Measurements from ENCODE around the gene MAPK11. TPM values are rescaled to one million over a fixed set of nuclear protein-coding genes. Genes with fewer than 3 reads are reported as not detected.

Gene MAPK11
- total RNA-seq, 2 donors from 2014 or later, result 11.4 to 14.1 TPM

DNA sequence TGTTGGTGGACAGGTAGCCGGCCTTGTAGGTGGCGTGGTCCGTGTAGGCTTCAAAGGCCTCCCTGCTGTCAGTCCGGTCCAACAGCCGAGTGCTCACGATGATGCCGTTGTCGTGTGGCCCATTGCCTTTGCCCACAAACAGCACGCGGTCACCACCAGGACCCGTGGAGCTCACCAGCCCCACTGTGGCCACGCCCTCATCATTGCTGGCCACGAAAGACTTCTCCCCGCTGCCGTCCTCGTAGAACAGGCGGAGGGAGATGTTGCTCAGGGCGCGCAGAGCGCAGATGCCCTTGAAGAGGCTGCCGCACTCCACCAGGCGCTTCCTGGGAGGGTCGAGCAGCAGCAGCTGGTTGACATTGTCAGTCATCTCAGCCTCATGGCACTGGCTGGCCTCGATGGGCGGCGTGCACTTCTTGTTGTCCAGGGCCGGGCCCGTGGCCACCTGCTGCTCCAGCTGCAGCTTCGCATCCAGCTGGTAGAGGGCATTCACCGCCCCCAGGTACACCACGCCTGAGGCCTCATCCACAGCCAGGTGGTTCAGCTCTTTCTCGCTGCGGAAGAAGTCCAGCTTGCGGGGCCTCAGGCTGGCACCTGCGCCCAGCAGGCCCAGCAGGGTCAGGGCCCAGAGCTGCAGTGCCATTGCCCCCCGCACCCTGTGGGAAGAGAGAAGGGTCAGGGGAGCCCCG is 19.9 kb upstream of the MAPK11 start:
- 83% methylated on average over 35 of the region's 37 CpGs for WGBS
- H3K4me1 ChIP-seq (replicated peaks), result peaks cover 22% of the 10 kb centered on the region
- no peak overlapping the region for H3K4me3 ChIP-seq
- peaks cover 18 to 47% of the 10 kb centered on the region in 2 donors for H3K36me3 ChIP-seq
- no peak for DNase-seq (ENCODE audit: low spot score)
- no peak overlapping the region for H3K27ac ChIP-seq
- TF ChIP-seq POLR2A (IDR thresholded peaks at IDR 0.05) (no peak), CTCF (IDR thresholded peaks at IDR 0.05) (no peak), POLR2AphosphoS5 (IDR thresholded peaks at IDR 0.05) (no peak)
- intact Hi-C loops (cut with DNase I), result no loop called here
- H3K9me3 ChIP-seq, result no peaks in the 10 kb centered on the region
- no peaks in the 10 kb centered on the region for H3K27me3 ChIP-seq (replicated peaks; ENCODE audit: insufficient read depth)

DNA sequence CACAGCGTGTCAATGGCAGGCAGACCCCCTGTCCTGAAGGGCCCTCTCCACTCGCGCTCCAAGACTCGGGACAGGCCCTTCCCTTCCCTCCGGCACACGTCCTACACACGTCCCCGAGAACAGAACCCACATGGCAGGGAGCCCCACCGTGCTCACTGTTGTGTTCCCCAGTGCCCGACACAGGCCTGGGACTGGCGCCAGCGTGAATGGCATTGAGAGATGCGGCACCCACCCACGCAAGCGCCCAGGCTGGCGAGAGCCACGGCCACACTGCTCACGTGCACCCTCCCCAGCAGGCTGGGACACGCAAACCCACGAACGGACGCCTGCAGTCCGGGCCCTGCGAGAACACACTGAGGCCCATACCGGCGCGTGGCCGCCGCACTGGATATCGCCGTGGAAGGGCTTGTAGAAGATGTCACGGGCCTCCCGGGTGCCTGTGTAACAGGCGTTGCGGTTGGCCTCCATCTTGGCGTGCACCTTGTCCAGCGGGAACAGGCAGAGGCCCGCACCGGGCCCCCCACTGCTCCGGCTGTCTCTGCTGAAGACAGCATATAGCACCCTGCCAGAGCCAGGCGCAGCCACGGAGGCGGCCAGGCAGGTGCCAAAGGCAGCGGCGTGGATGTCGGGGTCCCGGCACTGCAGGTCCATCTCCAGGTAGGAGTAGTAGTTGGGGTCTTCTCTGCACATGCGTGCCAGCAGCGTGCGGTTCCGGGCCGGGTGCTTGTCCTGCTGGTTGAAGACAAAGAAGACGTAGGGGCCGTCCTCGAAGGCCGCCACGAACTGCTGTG is 19.2 kb upstream of the MAPK11 start:
- H3K9me3 ChIP-seq, result no peaks in the 10 kb centered on the region
- intact Hi-C loops (cut with DNase I), result no loop called here
- no peak for DNase-seq (ENCODE audit: low spot score)
- no peak overlapping the region for H3K27ac ChIP-seq
- 88% methylated on average over 51 of the region's 57 CpGs for WGBS
- H3K4me1 ChIP-seq (replicated peaks), result peaks cover 18% of the 10 kb centered on the region
- no peaks in the 10 kb centered on the region for H3K27me3 ChIP-seq (replicated peaks; ENCODE audit: insufficient read depth)
- no peak overlapping the region for H3K4me3 ChIP-seq
- TF ChIP-seq POLR2A (IDR thresholded peaks at IDR 0.05), result no peak
- no peak for TF ChIP-seq CTCF (IDR thresholded peaks at IDR 0.05)
- TF ChIP-seq POLR2AphosphoS5 (IDR thresholded peaks at IDR 0.05), result no peak
- peaks cover 18 to 48% of the 10 kb centered on the region in 2 donors for H3K36me3 ChIP-seq

DNA sequence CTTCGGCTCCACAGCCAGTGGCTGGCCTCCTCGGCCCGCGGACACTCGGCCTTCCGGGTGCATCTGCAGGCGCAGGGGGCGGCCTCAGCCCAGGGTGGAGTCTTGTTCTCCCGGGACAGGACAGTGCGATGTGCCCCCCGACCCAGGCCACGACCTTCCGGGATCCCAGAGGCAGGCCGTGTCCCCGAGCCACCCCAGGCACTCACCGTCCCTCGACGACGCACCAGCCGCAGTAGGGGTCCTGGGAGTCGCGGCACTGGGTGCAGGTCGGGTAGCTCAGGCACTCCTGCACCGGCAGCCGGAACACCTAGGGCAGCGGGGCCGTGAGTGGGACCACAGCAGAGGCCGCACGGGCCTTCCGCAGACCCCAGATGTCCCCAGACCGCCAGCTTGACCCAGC is 17.6 kb upstream of the MAPK11 start:
- Histone ChIP-seq H3K4me3 (no peak overlapping the region), H3K27ac (no peak overlapping the region), H3K27me3 (replicated peaks; ENCODE audit: insufficient read depth) (no peaks in the 10 kb centered on the region), H3K9me3 (no peaks in the 10 kb centered on the region), H3K4me1 (replicated peaks) (peaks cover 6% of the 10 kb centered on the region), H3K36me3 (peaks cover 18 to 57% of the 10 kb centered on the region in 2 donors)
- intact Hi-C loops (cut with DNase I), result no loop called here
- DNase-seq (ENCODE audit: low spot score), result no peak
- TF ChIP-seq POLR2AphosphoS5 (IDR thresholded peaks at IDR 0.05) (no peak), POLR2A (IDR thresholded peaks at IDR 0.05) (no peak), CTCF (IDR thresholded peaks at IDR 0.05) (no peak)
- 93% methylated on average over 27 of the region's 31 CpGs for WGBS

DNA sequence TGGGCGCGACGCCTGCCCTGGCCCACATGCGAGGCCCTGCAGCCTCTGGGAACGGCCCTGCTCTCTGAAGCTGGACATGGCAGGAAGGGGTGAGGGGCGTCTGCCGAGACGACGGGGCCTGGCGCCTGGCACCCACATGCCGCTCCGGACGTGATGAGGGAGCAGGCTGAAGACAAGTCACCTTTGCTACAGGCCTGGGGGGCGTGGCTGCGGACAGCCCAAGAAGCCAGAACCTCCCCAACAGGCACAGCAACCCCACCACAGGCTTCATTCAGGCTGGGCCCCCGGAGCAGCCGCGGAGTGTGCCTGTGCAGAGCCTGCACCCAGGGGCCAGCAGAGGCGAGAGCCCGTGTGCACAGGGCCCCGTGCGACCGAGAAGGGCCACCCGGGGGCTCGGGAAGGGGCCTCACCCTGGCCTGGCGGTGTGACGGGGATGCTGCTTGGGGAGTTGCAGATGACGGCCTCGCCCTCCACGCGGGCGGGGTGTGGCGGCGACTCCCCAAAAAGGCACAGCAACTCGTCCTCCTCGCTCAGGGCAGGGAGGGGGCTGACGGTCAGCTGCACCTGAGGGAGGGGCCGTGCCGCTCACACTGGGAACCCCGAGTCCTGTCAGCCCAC is 16.6 kb upstream of the MAPK11 start:
- no peak for DNase-seq (ENCODE audit: low spot score)
- 84% methylated on average over 16 of the region's 40 CpGs for WGBS
- no peaks in the 10 kb centered on the region for H3K27me3 ChIP-seq (replicated peaks; ENCODE audit: insufficient read depth)
- no peak overlapping the region for H3K27ac ChIP-seq
- peaks cover 10% of the 10 kb centered on the region for H3K4me1 ChIP-seq (replicated peaks)
- peaks cover 18 to 57% of the 10 kb centered on the region in 2 donors for H3K36me3 ChIP-seq
- H3K9me3 ChIP-seq, result no peaks in the 10 kb centered on the region
- no peak for TF ChIP-seq CTCF (IDR thresholded peaks at IDR 0.05)
- TF ChIP-seq POLR2A (IDR thresholded peaks at IDR 0.05), result no peak
- TF ChIP-seq POLR2AphosphoS5 (IDR thresholded peaks at IDR 0.05), result no peak
- intact Hi-C loops (cut with DNase I), result no loop called here
- no peak overlapping the region for H3K4me3 ChIP-seq

All from prostate gland (tissue), 2 donors.